CD4-positive, alpha-beta memory T cell (primary cell): ENCODE data around the gene TINAG. TPM values are rescaled to one million over a fixed set of nuclear protein-coding genes. Genes with fewer than 3 reads are reported as not detected.

Experiments
- CTCF ChIA-PET: fragments of 350-600 bp; sonication (Branson Sonifier 250); formaldehyde crosslinking; loops from one replicate; lab custom pipeline; 2021; ENCODE audit warnings: inconsistent platforms; ENCODE audit not compliant: partially characterized antibody; lab: Charles Lee
- POLR2A ChIA-PET: fragments of 350-600 bp; sonication (Branson Sonifier 250); formaldehyde crosslinking; loops from one replicate; lab custom pipeline; 2021; ENCODE audit not compliant: partially characterized antibody; lab: Charles Lee
- DNase-seq, 5 donors: peaks; one replicate each; pipeline versions ENCODE4 v3.0.0 to v3.0.0-alpha.2; 2020 to 2022; ENCODE audit warnings: mixed read lengths in 1 of 5
- H3K27ac ChIP-seq: one replicate; pipeline ENCODE4 v1.7.0; 2013; ENCODE audit warnings: low read depth, low read length
- H3K27me3 ChIP-seq: 2 replicates; pipeline ENCODE4 v1.7.0; 2013; ENCODE audit warnings: mild to moderate bottlenecking, low read length, moderate library complexity; ENCODE audit not compliant: insufficient read depth
- H3K36me3 ChIP-seq: 2 replicates; pipeline ENCODE4 v1.7.0; 2013; ENCODE audit warnings: mild to moderate bottlenecking, low read length, moderate library complexity; ENCODE audit not compliant: insufficient read depth
- H3K4me1 ChIP-seq: 2 replicates; pipeline ENCODE4 v1.7.0; 2013; ENCODE audit warnings: mild to moderate bottlenecking, low read length, moderate library complexity; ENCODE audit not compliant: insufficient read depth
- H3K4me3 ChIP-seq, 2 donors: one replicate each; pipeline ENCODE4 v1.7.0; 2013; ENCODE audit warnings: low read length in 2 of 2, mild to moderate bottlenecking in 1 of 2
- H3K9me3 ChIP-seq, 2 donors: one replicate each; pipeline ENCODE4 v1.7.0; 2013; ENCODE audit warnings: low read length in 2 of 2, control low read depth in 1 of 2; ENCODE audit not compliant: control insufficient read depth in 1 of 2
- H3K27ac Mint-ChIP-seq, 7 donors: one replicate each; pipeline ENCODE4 v1.8.0; 2020 to 2021; ENCODE audit warnings: mixed read lengths in 7 of 7, mild to moderate bottlenecking in 6 of 7, inconsistent platforms in 3 of 7, moderate library complexity in 3 of 7
- H3K27me3 Mint-ChIP-seq, 2 donors: one replicate each; pipeline ENCODE4 v1.8.0; 2020 to 2021; ENCODE audit warnings: mixed read lengths in 2 of 2
- H3K36me3 Mint-ChIP-seq, 2 donors: one replicate each; pipeline ENCODE4 v1.8.0; 2020 to 2021; ENCODE audit warnings: mixed read lengths in 2 of 2, inconsistent platforms in 1 of 2, mild to moderate bottlenecking in 1 of 2
- H3K4me1 Mint-ChIP-seq, 4 donors: one replicate each; pipeline ENCODE4 v1.8.0; 2020 to 2021; ENCODE audit warnings: mixed read lengths in 4 of 4, mild to moderate bottlenecking in 1 of 4
- H3K4me3 Mint-ChIP-seq, 8 donors: one replicate each; pipeline ENCODE4 v1.8.0; 2020 to 2021; ENCODE audit warnings: mixed read lengths in 8 of 8, mild to moderate bottlenecking in 7 of 8, moderate library complexity in 6 of 8, inconsistent platforms in 3 of 8
- H3K9me3 Mint-ChIP-seq, 8 donors: one replicate each; pipeline ENCODE4 v1.8.0; 2020 to 2021; ENCODE audit warnings: mixed read lengths in 8 of 8, mild to moderate bottlenecking in 5 of 8, inconsistent platforms in 3 of 8, moderate library complexity in 1 of 8
- intact Hi-C: fragments of 100-400 bp; cut with micrococcal nuclease; formaldehyde crosslinking; loops from one replicate; pipeline ENCODE4 v1.15.1; 2023
- polyA plus RNA-seq, 2 donors: library from polyadenylated mRNA; unstranded; fragments of 300-500 nt; fragmentation: Illumina TruSeq; gene quantifications; one replicate each; pipeline ENCODE4 v1.2.3, GENCODE V29; 2021
- total RNA-seq, 2 experiments: library from RNA; stranded (reverse); gene quantifications; one replicate each; pipeline ENCODE4 v1.2.3, GENCODE V29; 2021

The TINAG gene
- total and polyA plus RNA-seq, 4 experiments from 2014 or later, result not detected

GRCh38 chr6:54386295-54386694 is 78.1 kb downstream of the TINAG start:
- no peaks in the 10 kb centered on the region for H3K4me1 Mint-ChIP-seq
- Histone ChIP-seq H3K27me3 (no peaks in the 10 kb centered on the region), H3K9me3 (no peaks in the 10 kb centered on the region), H3K4me1 (no peaks in the 10 kb centered on the region), H3K36me3 (no peaks in the 10 kb centered on the region), H3K27ac (no peak overlapping the region), H3K4me3 (no peak overlapping the region)
- H3K27ac Mint-ChIP-seq, result no peak overlapping the region
- DNase-seq, result no peak
- POLR2A ChIA-PET, result no interaction called here
- CTCF ChIA-PET, result no interaction called here
- H3K36me3 Mint-ChIP-seq, result no peaks in the 10 kb centered on the region
- no peak overlapping the region for H3K4me3 Mint-ChIP-seq
- H3K27me3 Mint-ChIP-seq, result no peaks in the 10 kb centered on the region
- intact Hi-C loops, result no loop called here
- H3K9me3 Mint-ChIP-seq, result peaks cover 0 to 5% (median 0%) of the 10 kb centered on the region in 8 donors

GRCh38 chr6:54390362-54390761 is 82.1 kb downstream of the TINAG start:
- no peak overlapping the region for H3K27ac ChIP-seq
- H3K36me3 ChIP-seq, result no peaks in the 10 kb centered on the region
- H3K36me3 Mint-ChIP-seq, result no peaks in the 10 kb centered on the region
- intact Hi-C loops, result no loop called here
- no peaks in the 10 kb centered on the region for H3K9me3 ChIP-seq
- no peaks in the 10 kb centered on the region for H3K27me3 Mint-ChIP-seq
- H3K4me1 ChIP-seq, result no peaks in the 10 kb centered on the region
- POLR2A ChIA-PET, result no interaction called here
- no peak overlapping the region for H3K4me3 ChIP-seq
- H3K4me3 Mint-ChIP-seq, result no peak overlapping the region
- no peaks in the 10 kb centered on the region for H3K4me1 Mint-ChIP-seq
- DNase-seq, result no peak
- no peaks in the 10 kb centered on the region for H3K27me3 ChIP-seq
- no peak overlapping the region for H3K27ac Mint-ChIP-seq
- CTCF ChIA-PET, result no interaction called here
- peaks cover 0 to 9% (median 5%) of the 10 kb centered on the region in 8 donors for H3K9me3 Mint-ChIP-seq

DNA sequence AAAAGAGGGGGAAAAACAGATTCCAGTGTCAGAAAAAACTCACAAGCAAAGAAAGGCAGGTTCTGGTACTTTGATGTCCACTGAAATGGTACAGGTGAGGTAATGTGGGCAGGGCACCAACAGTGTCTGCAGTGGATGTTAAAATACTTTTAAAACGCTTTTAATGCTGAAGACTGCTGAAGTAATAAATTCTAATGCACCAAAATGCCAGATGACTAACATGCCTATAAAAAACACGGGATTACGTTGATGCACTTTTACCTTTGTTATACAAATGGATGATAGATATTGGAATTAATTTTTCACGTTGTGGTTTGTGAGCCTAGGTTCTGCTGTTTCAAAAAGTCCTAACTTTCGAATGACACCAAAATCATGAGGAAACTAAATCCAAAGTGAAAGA is 83.3 kb downstream of the TINAG start:
- H3K9me3 ChIP-seq, result no peaks in the 10 kb centered on the region
- intact Hi-C loops, result no loop called here
- Mint-ChIP-seq H3K4me3 (no peak overlapping the region), H3K4me1 (no peaks in the 10 kb centered on the region), H3K27ac (no peak overlapping the region), H3K36me3 (no peaks in the 10 kb centered on the region), H3K27me3 (no peaks in the 10 kb centered on the region), H3K9me3 (peaks cover 0 to 9% (median 3%) of the 10 kb centered on the region in 8 donors)
- no peak for DNase-seq
- H3K4me3 ChIP-seq, result no peak overlapping the region
- CTCF ChIA-PET, result no interaction called here
- no peaks in the 10 kb centered on the region for H3K27me3 ChIP-seq
- H3K4me1 ChIP-seq, result no peaks in the 10 kb centered on the region
- H3K27ac ChIP-seq, result no peak overlapping the region
- no peaks in the 10 kb centered on the region for H3K36me3 ChIP-seq
- POLR2A ChIA-PET, result no interaction called here

- H3K27me3 ChIP-seq, result no peaks in the 10 kb centered on the region
- no peaks in the 10 kb centered on the region for H3K4me1 Mint-ChIP-seq
- no peaks in the 10 kb centered on the region for H3K36me3 ChIP-seq
- H3K27ac Mint-ChIP-seq, result no peak overlapping the region
- intact Hi-C loops, result no loop called here
- peaks cover 0 to 15% (median 2%) of the 10 kb centered on the region in 8 donors for H3K9me3 Mint-ChIP-seq
- H3K27me3 Mint-ChIP-seq, result no peaks in the 10 kb centered on the region
- no peak overlapping the region for H3K4me3 ChIP-seq
- no peak overlapping the region for H3K4me3 Mint-ChIP-seq
- ChIA-PET CTCF (no interaction called here), POLR2A (no interaction called here)
- no peak for DNase-seq
- H3K9me3 ChIP-seq, result no peaks in the 10 kb centered on the region
- H3K4me1 ChIP-seq, result no peaks in the 10 kb centered on the region
- no peaks in the 10 kb centered on the region for H3K36me3 Mint-ChIP-seq
- H3K27ac ChIP-seq, result no peak overlapping the region
These were observed 94.9 kb downstream of the TINAG start for GRCh38 chr6:54403096-54403495.

- Histone ChIP-seq H3K27me3 (no peaks in the 10 kb centered on the region), H3K27ac (no peak overlapping the region), H3K9me3 (no peaks in the 10 kb centered on the region), H3K36me3 (no peaks in the 10 kb centered on the region), H3K4me1 (no peaks in the 10 kb centered on the region), H3K4me3 (no peak overlapping the region)
- intact Hi-C loops, result no loop called here
- H3K36me3 Mint-ChIP-seq, result no peaks in the 10 kb centered on the region
- no peak overlapping the region for H3K4me3 Mint-ChIP-seq
- peaks cover 0 to 18% (median 5%) of the 10 kb centered on the region in 8 donors for H3K9me3 Mint-ChIP-seq
- no peak for DNase-seq
- no peaks in the 10 kb centered on the region for H3K4me1 Mint-ChIP-seq
- H3K27ac Mint-ChIP-seq, result no peak overlapping the region
- ChIA-PET POLR2A (no interaction called here), CTCF (no interaction called here)
- no peaks in the 10 kb centered on the region for H3K27me3 Mint-ChIP-seq
These were observed 96.5 kb downstream of the TINAG start for GRCh38 chr6:54404791-54405190.

GRCh38 chr6:54411767-54412166 is 103.5 kb downstream of the TINAG start:
- no peaks in the 10 kb centered on the region for H3K9me3 ChIP-seq
- H3K4me3 ChIP-seq, result no peak overlapping the region
- no peaks in the 10 kb centered on the region for H3K36me3 ChIP-seq
- CTCF ChIA-PET, result interaction anchor here (0.6 kb wide), 1 partner anchor 375 kb away, joined by 3 read pairs; no protein-coding TSS in a partner anchor
- POLR2A ChIA-PET, result no interaction called here
- H3K27ac ChIP-seq, result no peak overlapping the region
- Mint-ChIP-seq H3K9me3 (peaks cover 2 to 12% (median 9%) of the 10 kb centered on the region in 8 donors), H3K27ac (no peak overlapping the region), H3K4me3 (no peak overlapping the region), H3K36me3 (no peaks in the 10 kb centered on the region), H3K27me3 (no peaks in the 10 kb centered on the region), H3K4me1 (no peaks in the 10 kb centered on the region)
- intact Hi-C loops, result no loop called here
- DNase-seq, result no peak
- H3K4me1 ChIP-seq, result no peaks in the 10 kb centered on the region
- no peaks in the 10 kb centered on the region for H3K27me3 ChIP-seq

GRCh38 chr6:54415517-54415916 is 107.3 kb downstream of the TINAG start:
- peaks cover 3 to 11% (median 6%) of the 10 kb centered on the region in 8 donors for H3K9me3 Mint-ChIP-seq
- no peaks in the 10 kb centered on the region for H3K9me3 ChIP-seq
- H3K27ac Mint-ChIP-seq, result no peak overlapping the region
- no peak overlapping the region for H3K4me3 ChIP-seq
- no peaks in the 10 kb centered on the region for H3K36me3 Mint-ChIP-seq
- no peak for DNase-seq
- no peak overlapping the region for H3K27ac ChIP-seq
- no peak overlapping the region for H3K4me3 Mint-ChIP-seq
- no peaks in the 10 kb centered on the region for H3K4me1 Mint-ChIP-seq
- ChIA-PET CTCF (no interaction called here), POLR2A (no interaction called here)
- no peaks in the 10 kb centered on the region for H3K36me3 ChIP-seq
- intact Hi-C loops, result no loop called here
- no peaks in the 10 kb centered on the region for H3K27me3 ChIP-seq
- no peaks in the 10 kb centered on the region for H3K4me1 ChIP-seq
- H3K27me3 Mint-ChIP-seq, result no peaks in the 10 kb centered on the region

DNA sequence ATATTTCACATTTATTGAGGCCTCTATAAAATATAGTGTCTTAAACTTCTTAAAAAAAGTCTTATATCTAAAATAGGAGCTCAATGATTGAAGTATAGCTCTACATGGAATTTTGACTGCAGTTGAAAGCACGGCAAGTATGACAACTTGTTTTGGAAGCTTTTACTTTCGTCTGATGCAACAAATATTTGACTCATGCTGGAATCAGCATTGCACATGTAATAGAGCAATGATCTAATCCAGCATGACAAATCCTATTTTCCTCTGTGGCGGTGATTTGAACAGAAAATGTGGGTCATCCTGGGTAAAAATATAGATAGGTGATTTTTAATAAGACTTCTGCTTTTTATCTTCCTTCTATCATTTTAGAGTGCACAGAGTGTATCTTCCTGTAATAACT is 111.6 kb downstream of the TINAG start:
- H3K4me3 ChIP-seq, result no peak overlapping the region
- no peak overlapping the region for H3K27ac Mint-ChIP-seq
- H3K36me3 Mint-ChIP-seq, result no peaks in the 10 kb centered on the region
- H3K9me3 ChIP-seq, result no peaks in the 10 kb centered on the region
- H3K4me1 Mint-ChIP-seq, result no peaks in the 10 kb centered on the region
- no peak overlapping the region for H3K4me3 Mint-ChIP-seq
- POLR2A ChIA-PET, result no interaction called here
- H3K27me3 Mint-ChIP-seq, result no peaks in the 10 kb centered on the region
- H3K36me3 ChIP-seq, result no peaks in the 10 kb centered on the region
- no peak overlapping the region for H3K27ac ChIP-seq
- no peak for DNase-seq
- H3K9me3 Mint-ChIP-seq, result peaks cover 0 to 11% (median 7%) of the 10 kb centered on the region in 8 donors
- CTCF ChIA-PET, result no interaction called here
- intact Hi-C loops, result no loop called here
- no peaks in the 10 kb centered on the region for H3K27me3 ChIP-seq
- no peaks in the 10 kb centered on the region for H3K4me1 ChIP-seq
